Activated CD4-positive, alpha-beta T cell treated with anti-CD3 and anti-CD28 coated beads for 1 hour (primary cell): ENCODE measurements around the gene HAGHL.

Experiments
- DNase-seq: peaks from one replicate; pipeline ENCODE4 v3.0.0-alpha.2; 2020

HAGHL gene

GRCh38 chr16:776824-777223, 49.9 kb downstream of the HAGHL start:
- no peak for DNase-seq

GRCh38 chr16:777826-778225, 50.9 kb downstream of the HAGHL start:
- no peak for DNase-seq

- DNase-seq: no peak
These were observed 51.5 kb downstream of the HAGHL start for GRCh38 chr16:778447-778846.

GRCh38 chr16:778909-779527, 52.1 kb downstream of the HAGHL start:
- DNase-seq: no peak
